Measurements from ENCODE around the gene ANXA11. TPM values are rescaled to one million over a fixed set of nuclear protein-coding genes. Genes with fewer than 3 reads are reported as not detected.

ANXA11 gene
- total RNA-seq, 2 donors from 2014 or later: 158 to 174 TPM

DNA sequence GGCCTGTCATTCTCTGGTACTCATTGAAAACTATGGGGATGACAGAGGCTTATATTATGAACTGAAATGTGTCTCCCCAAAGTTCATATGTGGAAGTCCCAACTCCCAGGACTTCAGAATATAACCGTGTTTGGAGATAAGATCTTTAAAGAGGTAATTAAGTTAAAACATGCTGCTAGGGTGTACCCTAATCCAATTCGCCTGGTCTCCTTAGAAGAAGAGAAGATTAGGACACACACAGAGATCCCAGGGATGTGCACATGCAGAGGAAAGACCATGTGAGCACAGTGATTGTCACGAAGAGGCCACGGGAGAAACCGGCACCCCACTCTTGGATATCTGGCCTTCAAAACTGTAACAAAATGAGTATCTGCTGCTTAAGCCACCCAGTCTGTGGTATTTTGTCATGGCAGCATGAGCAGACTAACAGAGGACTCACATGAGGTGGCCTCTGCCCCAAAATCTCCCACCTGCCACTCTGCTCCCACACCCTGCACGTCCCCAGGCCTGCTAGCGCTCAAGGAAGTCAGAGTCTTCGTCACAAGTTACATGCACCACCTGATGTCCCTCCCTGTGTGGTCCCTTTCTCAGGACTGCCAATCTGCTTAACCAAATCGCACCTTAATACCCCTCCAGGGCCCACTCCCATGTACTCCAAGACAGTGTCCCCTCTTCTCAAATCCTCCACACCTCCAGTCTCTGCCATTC lies 46.0 kb downstream of the ANXA11 start:
- H3K4me1 ChIP-seq (replicated peaks): peaks cover 2% of the 10 kb centered on the region

GRCh38 chr10:80158598-80159127 lies 46.7 kb downstream of the ANXA11 start:
- intact Hi-C loops (cut with DNase I): loop anchor here (5.0 kb wide), 1 partner anchor 49 kb away; the partner anchor contains the start of gene ANXA11
- Histone ChIP-seq H3K36me3 (peaks cover 0 to 7% of the 10 kb centered on the region in 2 donors), H3K4me3 (no peak overlapping the region), H3K27me3 (replicated peaks; ENCODE audit: insufficient read depth) (no peaks in the 10 kb centered on the region), H3K4me1 (replicated peaks) (peaks cover 2% of the 10 kb centered on the region), H3K9me3 (no peaks in the 10 kb centered on the region), H3K27ac (peak overlapping the region; percentile 42 to 56)
- peak; percentile 79 for DNase-seq (ENCODE audit: low spot score)
- 34% methylated on average over 14 of the region's 14 CpGs for WGBS
- TF ChIP-seq, protein P1, sequence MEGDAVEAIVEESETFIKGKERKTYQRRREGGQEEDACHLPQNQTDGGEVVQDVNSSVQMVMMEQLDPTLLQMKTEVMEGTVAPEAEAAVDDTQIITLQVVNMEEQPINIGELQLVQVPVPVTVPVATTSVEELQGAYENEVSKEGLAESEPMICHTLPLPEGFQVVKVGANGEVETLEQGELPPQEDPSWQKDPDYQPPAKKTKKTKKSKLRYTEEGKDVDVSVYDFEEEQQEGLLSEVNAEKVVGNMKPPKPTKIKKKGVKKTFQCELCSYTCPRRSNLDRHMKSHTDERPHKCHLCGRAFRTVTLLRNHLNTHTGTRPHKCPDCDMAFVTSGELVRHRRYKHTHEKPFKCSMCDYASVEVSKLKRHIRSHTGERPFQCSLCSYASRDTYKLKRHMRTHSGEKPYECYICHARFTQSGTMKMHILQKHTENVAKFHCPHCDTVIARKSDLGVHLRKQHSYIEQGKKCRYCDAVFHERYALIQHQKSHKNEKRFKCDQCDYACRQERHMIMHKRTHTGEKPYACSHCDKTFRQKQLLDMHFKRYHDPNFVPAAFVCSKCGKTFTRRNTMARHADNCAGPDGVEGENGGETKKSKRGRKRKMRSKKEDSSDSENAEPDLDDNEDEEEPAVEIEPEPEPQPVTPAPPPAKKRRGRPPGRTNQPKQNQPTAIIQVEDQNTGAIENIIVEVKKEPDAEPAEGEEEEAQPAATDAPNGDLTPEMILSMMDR (IDR thresholded peaks at IDR 0.05): no peak
- TF ChIP-seq POLR2AphosphoS5 (IDR thresholded peaks at IDR 0.05): peak; percentile 89

More for the DNA sequence above, 46.0 kb downstream of the ANXA11 start:
- Histone ChIP-seq H3K9me3 (no peaks in the 10 kb centered on the region), H3K36me3 (peaks cover 0 to 7% of the 10 kb centered on the region in 2 donors), H3K27me3 (replicated peaks; ENCODE audit: insufficient read depth) (no peaks in the 10 kb centered on the region), H3K27ac (peak overlapping the region; percentile 42 to 56), H3K4me3 (no peak overlapping the region)
- 75% methylated on average over 9 of the region's 9 CpGs for WGBS
- DNase-seq (ENCODE audit: low spot score): no peak
- TF ChIP-seq, protein P1 (IDR thresholded peaks at IDR 0.05): no peak
- TF ChIP-seq POLR2AphosphoS5 (IDR thresholded peaks at IDR 0.05) (no peak), POLR2A (IDR thresholded peaks at IDR 0.05) (no peak)
- intact Hi-C loops (cut with DNase I): loop anchor here (5.0 kb wide), 1 partner anchor 48 kb away; the partner anchor contains the start of gene ANXA11

DNA sequence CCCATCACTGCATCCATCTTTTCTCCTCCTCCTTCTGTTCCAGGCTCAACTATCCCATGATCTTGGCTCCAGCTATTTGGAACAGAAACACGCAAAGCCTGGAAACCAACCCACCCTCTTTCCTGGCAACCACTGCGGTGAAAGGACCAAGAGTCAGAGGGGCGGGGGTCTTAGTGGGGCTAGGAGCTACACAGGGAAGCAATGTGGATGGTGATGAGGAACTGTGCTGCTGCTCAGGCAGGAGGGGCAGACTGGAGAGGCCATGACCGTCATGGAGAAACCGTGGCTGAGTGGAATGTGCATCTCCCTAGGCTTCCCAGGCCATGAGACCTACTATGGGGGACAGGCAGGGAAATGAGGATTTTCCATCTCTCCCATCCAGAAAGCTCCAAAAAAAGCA lies 47.2 kb downstream of the ANXA11 start:
- TF ChIP-seq, protein P1 (IDR thresholded peaks at IDR 0.05): no peak
- TF ChIP-seq POLR2AphosphoS5 (IDR thresholded peaks at IDR 0.05) (no peak), POLR2A (IDR thresholded peaks at IDR 0.05) (no peak)
- Histone ChIP-seq H3K27ac (peak overlapping the region; percentile 38 to 56), H3K27me3 (replicated peaks; ENCODE audit: insufficient read depth) (no peaks in the 10 kb centered on the region), H3K4me1 (replicated peaks) (peaks cover 2% of the 10 kb centered on the region), H3K9me3 (no peaks in the 10 kb centered on the region), H3K4me3 (no peak overlapping the region), H3K36me3 (peaks cover 0 to 7% of the 10 kb centered on the region in 2 donors)
- WGBS: 80% methylated on average over 5 of the region's 5 CpGs
- no peak for DNase-seq (ENCODE audit: low spot score)
- intact Hi-C loops (cut with DNase I): loop anchor here (5.0 kb wide), 1 partner anchor 49 kb away; the partner anchor contains the start of gene ANXA11

DNA sequence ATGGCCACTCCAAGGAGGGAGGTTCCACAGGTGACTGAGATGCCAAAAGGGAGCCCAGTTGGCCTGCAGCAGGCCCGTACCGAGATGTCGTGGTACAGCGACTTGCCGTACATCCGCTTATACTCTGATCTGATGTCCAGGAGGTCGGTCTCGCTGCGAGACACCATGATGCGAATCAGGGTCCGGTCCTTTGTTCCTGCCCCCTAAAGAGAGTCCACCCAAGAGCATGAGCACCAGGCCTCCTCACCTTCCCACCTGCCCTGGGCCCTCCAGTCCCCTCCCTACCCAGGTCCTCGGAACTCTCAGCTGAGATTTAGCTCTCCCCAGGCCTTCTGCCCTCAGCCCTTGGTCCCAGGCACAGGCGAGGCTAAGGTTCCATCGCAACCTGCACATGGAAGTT lies 47.8 kb downstream of the ANXA11 start:
- no peak for DNase-seq (ENCODE audit: low spot score)
- peaks cover 2% of the 10 kb centered on the region for H3K4me1 ChIP-seq (replicated peaks)
- H3K36me3 ChIP-seq: peaks cover 0 to 7% of the 10 kb centered on the region in 2 donors
- peak overlapping the region; percentile 38 to 56 for H3K27ac ChIP-seq
- H3K9me3 ChIP-seq: no peaks in the 10 kb centered on the region
- H3K4me3 ChIP-seq: no peak overlapping the region
- H3K27me3 ChIP-seq (replicated peaks; ENCODE audit: insufficient read depth): no peaks in the 10 kb centered on the region
- no peak for TF ChIP-seq POLR2AphosphoS5 (IDR thresholded peaks at IDR 0.05)
- TF ChIP-seq, protein P1 (IDR thresholded peaks at IDR 0.05): no peak
- no peak for TF ChIP-seq POLR2A (IDR thresholded peaks at IDR 0.05)
- intact Hi-C loops (cut with DNase I): loop anchor here (5.0 kb wide), 1 partner anchor 50 kb away; the partner anchor contains the start of gene ANXA11
- 95% methylated on average over 14 of the region's 14 CpGs for WGBS

Data from prostate gland (tissue), 2 donors.